ENCODE data around the gene PRTFDC1.

Gene PRTFDC1

DNA sequence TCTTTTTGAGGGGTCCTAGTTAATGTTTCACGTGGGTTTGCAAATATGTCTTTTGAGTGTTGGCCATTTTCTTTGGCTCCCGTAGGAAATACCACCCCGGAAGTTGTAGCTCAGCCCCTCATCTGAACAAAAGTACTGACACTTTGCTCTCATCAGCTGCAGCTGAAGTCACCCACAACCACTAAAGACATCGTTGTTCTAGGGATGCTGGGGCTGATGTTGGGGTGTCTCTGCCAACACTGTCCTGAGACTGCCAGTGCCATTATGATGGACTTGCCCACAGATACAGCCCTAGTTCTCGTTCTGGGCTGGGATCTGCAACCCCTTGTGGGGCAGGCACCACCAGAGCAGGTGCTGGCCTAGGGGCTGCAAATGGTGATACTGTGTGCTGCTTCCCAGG lies 146.1 kb downstream of the PRTFDC1 start:
- Mint-ChIP-seq H3K9me3 (no peaks in the 10 kb centered on the region), H3K27me3 (peaks cover 10% of the 10 kb centered on the region), H3K4me1 (no peaks in the 10 kb centered on the region), H3K4me3 (no peak overlapping the region), H3K36me3 (no peaks in the 10 kb centered on the region), H3K27ac (no peak overlapping the region)
- ATAC-seq = no peak

DNA sequence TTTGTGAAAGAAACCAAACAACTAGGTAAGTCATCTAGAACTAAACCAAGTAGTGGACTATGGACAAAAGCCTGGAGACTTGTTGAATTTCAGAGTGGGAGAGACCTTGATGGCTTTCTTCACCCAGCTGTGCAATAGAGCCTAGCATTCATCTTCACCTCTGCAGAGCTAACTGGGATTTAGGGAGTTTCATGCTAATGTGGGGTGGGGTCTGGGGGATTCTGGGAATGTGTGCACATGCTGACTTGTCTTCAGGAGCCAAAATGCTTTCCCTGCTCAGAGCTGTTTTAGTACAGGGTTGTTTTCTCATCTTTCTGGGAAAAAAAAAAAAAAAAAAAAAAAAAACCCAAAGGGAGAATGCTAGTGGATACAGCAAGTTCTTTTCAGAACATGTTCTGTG lies 147.4 kb downstream of the PRTFDC1 start:
- Mint-ChIP-seq H3K27ac (no peak overlapping the region), H3K4me3 (no peak overlapping the region), H3K9me3 (no peaks in the 10 kb centered on the region), H3K36me3 (no peaks in the 10 kb centered on the region), H3K27me3 (peaks cover 14% of the 10 kb centered on the region), H3K4me1 (no peaks in the 10 kb centered on the region)
- ATAC-seq = no peak

DNA sequence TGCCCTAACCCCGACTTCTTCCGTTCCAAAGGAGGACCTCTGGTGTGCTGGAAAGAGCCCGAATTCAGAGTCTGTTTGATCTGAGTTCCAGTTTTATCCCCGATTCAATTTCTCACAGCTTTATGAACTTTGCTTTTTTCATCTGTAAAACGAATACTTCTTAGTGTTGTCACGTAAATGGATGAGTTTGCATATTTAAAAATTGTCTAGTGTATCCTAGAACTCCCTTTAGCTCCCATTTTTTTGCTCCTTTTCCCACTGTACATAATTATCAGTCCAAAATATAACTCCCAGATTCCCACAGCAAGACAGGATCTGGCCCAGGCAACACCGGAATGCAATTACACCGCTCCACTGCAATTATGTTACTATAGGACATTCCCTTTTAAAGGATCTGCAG lies 148.0 kb downstream of the PRTFDC1 start:
- H3K36me3 Mint-ChIP-seq = no peaks in the 10 kb centered on the region
- H3K27me3 Mint-ChIP-seq = peaks cover 14% of the 10 kb centered on the region
- no peak for ATAC-seq
- no peaks in the 10 kb centered on the region for H3K9me3 Mint-ChIP-seq
- no peak overlapping the region for H3K27ac Mint-ChIP-seq
- no peaks in the 10 kb centered on the region for H3K4me1 Mint-ChIP-seq
- no peak overlapping the region for H3K4me3 Mint-ChIP-seq

DNA sequence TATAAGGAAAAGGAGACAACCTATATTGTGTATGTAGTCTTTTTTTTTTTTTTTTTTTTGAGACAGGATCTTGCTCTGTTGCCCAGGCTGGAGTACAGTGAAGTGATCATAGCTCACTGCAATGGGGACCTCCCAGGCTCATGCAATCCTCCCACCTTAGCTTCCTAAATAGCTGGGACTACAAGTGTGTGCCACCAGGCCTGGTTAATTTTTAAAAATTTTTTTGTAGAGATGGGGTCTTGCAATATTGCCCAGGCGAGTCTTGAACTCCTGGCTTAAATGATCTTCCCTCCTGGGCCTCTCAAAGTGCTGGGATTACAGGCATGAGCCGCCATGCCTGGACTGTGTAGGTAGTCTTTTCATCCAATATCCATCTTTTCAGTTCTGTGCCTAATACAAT lies 150.0 kb downstream of the PRTFDC1 start:
- Mint-ChIP-seq H3K4me3 (no peak overlapping the region), H3K27me3 (peaks cover 14% of the 10 kb centered on the region), H3K4me1 (no peaks in the 10 kb centered on the region), H3K27ac (no peak overlapping the region), H3K36me3 (no peaks in the 10 kb centered on the region), H3K9me3 (no peaks in the 10 kb centered on the region)
- ATAC-seq = no peak

DNA sequence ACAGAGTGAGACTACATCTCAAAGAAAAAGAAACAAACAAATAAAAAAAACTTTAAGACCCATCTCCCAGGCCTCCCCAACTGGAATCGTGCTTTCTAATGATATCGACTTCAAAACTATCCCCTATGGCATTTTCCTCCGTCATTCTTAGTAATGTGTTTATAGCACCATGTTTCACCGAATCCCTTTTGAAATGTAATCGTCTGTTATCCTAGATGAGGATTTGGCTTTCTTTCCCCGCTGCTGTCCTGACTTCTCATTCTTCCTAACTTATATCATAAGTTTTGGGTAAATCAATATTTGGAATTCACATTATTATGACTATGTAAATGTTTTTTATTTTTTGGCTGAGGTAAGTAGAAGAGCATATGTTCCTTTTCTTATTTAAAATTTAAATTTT lies 151.5 kb downstream of the PRTFDC1 start:
- Mint-ChIP-seq H3K27ac (no peak overlapping the region), H3K4me3 (no peak overlapping the region), H3K36me3 (no peaks in the 10 kb centered on the region), H3K9me3 (no peaks in the 10 kb centered on the region), H3K27me3 (peaks cover 14% of the 10 kb centered on the region), H3K4me1 (no peaks in the 10 kb centered on the region)
- ATAC-seq = no peak
